ENCODE results near the gene SCUBE1.

Gene SCUBE1

DNA sequence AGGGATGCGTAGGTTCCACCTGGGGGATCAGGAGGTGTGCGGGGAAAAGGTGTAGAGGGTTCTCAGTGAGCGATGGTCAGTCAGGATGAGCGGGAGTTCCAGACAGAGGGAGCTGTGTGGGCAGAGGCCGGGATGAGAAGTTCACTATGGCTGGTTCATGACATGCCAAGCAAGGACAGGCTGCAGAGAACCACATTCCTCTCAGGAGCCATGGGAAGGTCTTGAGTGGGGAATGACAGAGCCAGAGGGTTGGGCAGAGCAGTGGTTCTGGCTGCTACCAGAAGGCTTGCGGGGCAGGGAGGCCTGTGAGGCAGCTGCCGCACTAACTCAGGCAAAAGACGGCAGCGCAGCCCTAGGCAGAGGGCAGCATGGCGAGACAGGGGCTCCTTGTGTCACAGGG lies 66.1 kb downstream of the SCUBE1 start:
- TF ChIP-seq, protein P1, sequence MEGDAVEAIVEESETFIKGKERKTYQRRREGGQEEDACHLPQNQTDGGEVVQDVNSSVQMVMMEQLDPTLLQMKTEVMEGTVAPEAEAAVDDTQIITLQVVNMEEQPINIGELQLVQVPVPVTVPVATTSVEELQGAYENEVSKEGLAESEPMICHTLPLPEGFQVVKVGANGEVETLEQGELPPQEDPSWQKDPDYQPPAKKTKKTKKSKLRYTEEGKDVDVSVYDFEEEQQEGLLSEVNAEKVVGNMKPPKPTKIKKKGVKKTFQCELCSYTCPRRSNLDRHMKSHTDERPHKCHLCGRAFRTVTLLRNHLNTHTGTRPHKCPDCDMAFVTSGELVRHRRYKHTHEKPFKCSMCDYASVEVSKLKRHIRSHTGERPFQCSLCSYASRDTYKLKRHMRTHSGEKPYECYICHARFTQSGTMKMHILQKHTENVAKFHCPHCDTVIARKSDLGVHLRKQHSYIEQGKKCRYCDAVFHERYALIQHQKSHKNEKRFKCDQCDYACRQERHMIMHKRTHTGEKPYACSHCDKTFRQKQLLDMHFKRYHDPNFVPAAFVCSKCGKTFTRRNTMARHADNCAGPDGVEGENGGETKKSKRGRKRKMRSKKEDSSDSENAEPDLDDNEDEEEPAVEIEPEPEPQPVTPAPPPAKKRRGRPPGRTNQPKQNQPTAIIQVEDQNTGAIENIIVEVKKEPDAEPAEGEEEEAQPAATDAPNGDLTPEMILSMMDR (IDR thresholded peaks at IDR 0.05; ENCODE audit: low read length, missing control alignments) = no peak
- DNase-seq (ENCODE audit: low read depth) = no peak
- H3K4me3 ChIP-seq (replicated peaks; ENCODE audit: low read depth, low read length) = no peak overlapping the region

DNA sequence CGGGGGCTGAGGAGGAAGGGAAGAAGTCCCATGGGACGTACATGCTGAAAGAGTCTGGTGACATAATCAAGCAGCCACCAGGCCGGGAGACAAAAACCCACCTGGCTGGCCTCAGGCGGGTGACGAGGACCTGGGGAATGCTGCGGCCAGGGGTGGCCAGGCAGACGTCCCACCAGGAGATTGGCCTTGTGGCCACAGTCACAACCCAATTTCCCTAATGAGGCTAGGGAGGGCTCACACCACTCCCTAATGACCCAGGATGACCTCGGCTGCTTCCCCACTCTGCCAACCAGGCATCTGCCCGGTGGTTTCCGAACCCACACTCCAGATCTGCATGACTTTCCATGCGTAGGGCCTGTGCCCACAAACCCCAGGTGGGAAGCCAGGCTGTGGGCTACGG lies 66.9 kb downstream of the SCUBE1 start:
- TF ChIP-seq, protein P1 (IDR thresholded peaks at IDR 0.05; ENCODE audit: low read length, missing control alignments) = no peak
- H3K4me3 ChIP-seq (replicated peaks; ENCODE audit: low read depth, low read length) = no peak overlapping the region
- DNase-seq (ENCODE audit: low read depth) = no peak

DNA sequence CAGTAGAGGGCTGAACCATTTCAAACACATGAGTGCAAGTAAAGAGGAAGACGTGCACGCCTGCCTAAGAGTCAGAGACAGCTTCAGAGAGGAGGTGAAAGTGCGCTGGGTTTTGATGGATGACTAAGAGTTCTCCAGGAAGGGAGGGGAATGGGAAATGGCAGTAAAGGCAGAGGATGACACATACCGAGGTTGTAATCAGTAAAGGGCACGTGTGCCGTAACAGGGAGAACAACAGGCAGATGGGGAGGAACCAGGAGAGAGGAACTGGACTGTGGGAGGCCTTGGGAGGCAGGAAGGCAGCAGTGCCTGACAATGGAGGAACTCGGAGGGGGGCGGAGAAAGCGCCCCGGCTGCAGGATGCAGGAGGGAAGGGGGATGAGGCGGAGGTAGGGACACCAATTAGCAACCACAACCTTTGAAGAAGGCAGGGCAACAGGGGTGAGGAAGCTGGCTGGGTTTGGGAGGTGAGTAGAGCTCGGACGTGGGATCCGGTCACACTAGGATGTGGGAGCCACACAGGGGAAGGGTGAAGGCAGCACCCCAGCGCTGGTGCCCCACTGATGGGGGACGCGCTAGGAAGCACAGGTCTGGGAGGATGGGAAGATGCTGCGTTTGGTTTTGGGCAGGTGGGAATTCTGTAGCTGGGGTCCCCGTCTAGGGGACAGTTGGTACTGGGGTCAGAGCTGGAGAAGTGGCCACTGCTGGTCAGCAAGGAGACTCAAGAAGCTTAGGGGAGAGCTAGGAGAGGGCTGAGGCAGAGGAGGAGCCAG lies 67.4 kb downstream of the SCUBE1 start:
- TF ChIP-seq, protein P1 (IDR thresholded peaks at IDR 0.05; ENCODE audit: low read length, missing control alignments) = no peak
- DNase-seq (ENCODE audit: low read depth) = peak; percentile 72
- no peak overlapping the region for H3K4me3 ChIP-seq (replicated peaks; ENCODE audit: low read depth, low read length)

DNA sequence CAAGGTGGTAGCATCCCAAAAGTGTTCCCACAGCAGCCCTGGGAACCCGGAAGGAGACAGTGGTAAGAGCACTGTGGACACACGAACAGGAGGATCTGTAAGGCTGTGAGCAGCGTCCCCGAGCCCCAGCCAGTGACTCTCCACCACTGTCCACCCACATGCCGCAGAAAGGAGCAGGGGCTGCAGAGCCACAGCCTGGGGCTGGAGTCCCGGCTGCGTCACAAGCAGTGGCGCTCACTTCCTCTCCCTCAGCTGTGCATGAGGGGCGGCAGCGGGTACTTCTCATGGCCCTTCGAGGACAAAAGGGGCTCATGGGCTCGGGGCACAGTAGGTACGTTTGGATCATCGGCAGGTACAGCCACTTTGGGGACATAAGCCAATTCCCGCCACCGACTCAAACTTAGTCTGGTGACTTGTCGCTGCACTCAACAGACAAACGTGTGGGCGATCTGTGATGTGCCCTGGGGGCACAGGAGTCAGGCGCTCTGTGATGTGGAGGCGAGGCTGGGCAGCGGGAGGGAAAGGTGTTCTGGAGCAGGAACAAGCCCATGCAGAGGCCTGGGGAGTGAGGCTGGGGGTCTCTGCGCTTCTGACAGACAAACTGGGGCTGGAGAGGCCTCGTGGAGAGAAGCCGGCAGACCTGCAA lies 68.5 kb downstream of the SCUBE1 start:
- TF ChIP-seq, protein P1 (IDR thresholded peaks at IDR 0.05; ENCODE audit: low read length, missing control alignments) = no peak
- DNase-seq (ENCODE audit: low read depth) = no peak
- H3K4me3 ChIP-seq (replicated peaks; ENCODE audit: low read depth, low read length) = no peak overlapping the region

DNA sequence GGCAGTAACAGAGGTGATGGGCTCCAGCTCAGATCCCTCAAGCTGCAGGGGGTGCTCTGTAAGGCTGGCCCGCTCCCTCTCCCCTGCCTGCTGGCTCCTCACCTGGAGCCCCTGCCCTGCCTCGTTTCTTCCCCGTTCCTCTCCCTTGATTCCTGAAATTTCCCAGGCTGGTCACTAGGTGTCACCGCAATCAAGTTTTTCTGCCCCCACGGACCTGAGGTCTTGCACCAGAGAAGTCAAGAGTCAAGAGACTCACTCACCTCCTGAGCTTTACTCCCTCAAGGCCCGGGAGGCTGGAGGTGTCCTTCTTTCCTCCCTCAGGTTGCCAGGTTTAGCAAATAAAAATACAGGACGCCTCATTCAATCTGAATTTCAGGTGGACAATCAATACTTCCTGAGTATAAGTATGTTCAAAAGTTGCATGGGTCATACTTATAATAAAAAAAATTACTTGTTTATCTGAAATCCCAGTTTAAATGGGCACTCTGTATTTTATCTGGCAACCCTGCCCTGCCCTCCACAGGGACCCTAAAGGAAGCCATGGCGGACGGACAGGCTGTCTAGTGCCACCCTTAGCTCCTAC lies 69.2 kb downstream of the SCUBE1 start:
- TF ChIP-seq, protein P1 (IDR thresholded peaks at IDR 0.05; ENCODE audit: low read length, missing control alignments) = peak; percentile 78
- peak; percentile 71 for DNase-seq (ENCODE audit: low read depth)
- no peak overlapping the region for H3K4me3 ChIP-seq (replicated peaks; ENCODE audit: low read depth, low read length)

DNA sequence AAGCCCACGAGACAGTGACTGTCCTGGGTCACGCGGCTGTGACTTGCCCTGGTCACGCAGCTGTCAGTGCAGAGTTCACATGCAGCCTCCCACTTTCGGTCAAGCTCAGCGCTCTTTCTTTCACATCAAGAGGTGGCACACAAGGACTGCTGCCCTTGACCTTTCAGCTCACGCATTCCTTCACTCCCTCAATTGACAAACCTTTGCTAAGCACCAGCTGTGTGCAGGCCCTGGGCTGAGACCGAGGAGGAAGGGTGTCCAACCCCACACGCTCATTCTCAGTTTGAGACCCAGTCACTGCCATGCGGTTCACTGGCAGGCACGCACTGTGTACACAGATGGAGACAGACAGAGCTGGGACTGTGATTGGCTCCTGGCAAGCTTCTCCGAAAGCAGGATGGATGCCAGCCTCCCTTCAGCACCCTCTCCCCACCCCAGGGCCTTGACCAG lies 70.3 kb downstream of the SCUBE1 start:
- no peak overlapping the region for H3K4me3 ChIP-seq (replicated peaks; ENCODE audit: low read depth, low read length)
- no peak for DNase-seq (ENCODE audit: low read depth)
- TF ChIP-seq, protein P1 (IDR thresholded peaks at IDR 0.05; ENCODE audit: low read length, missing control alignments) = no peak

Measured in fibroblast of pulmonary artery (primary cell).